Smooth muscle cell (in vitro differentiated cells): Measurements from ENCODE around the gene DCAF11. TPM values are rescaled to one million over a fixed set of nuclear protein-coding genes. Genes with fewer than 3 reads are reported as not detected.

ENCODE experiments used
- DNase-seq: peaks from one replicate; lab custom pipeline; 2025; ENCODE audit not compliant: unreplicated experiment; lab: John Stamatoyannopoulos, UW
- H2AFZ ChIP-seq: fragments of 200-600 bp; sonication (generic); 2 replicates; pipeline ENCODE4 v1.6.0; 2016; ENCODE audit warnings: antibody characterized with exemption, low read depth, mild to moderate bottlenecking
- H3F3A ChIP-seq: fragments of 200-600 bp; sonication (generic); 2 replicates; pipeline ENCODE4 v1.6.0; 2017; ENCODE audit warnings: antibody characterized with exemption, low read depth
- H3K27ac ChIP-seq: fragments of 200-600 bp; sonication (generic); 2 replicates; pipeline ENCODE4 v1.5.1; 2016; ENCODE audit warnings: low read depth, mild to moderate bottlenecking
- H3K27me3 ChIP-seq: fragments of 200-600 bp; sonication (generic); 2 replicates; pipeline ENCODE4 v1.6.1; 2016; ENCODE audit warnings: low read depth, mild to moderate bottlenecking
- H3K36me3 ChIP-seq: fragments of 200-600 bp; sonication (generic); 2 replicates; pipeline ENCODE4 v1.5.1; 2016; ENCODE audit warnings: low read depth
- H3K4me1 ChIP-seq: fragments of 200-600 bp; sonication (generic); 2 replicates; pipeline ENCODE4 v1.5.1; 2016; ENCODE audit warnings: low read depth
- H3K4me2 ChIP-seq: fragments of 200-600 bp; sonication (generic); 2 replicates; pipeline ENCODE4 v1.6.0; 2016; ENCODE audit warnings: mild to moderate bottlenecking
- H3K4me3 ChIP-seq: fragments of 200-600 bp; sonication (generic); 2 replicates; pipeline ENCODE4 v1.5.1; 2016; ENCODE audit warnings: mild to moderate bottlenecking
- H3K79me2 ChIP-seq: fragments of 200-600 bp; sonication (generic); 2 replicates; pipeline ENCODE4 v1.6.0; 2016; ENCODE audit warnings: low read depth, mild to moderate bottlenecking
- H3K9ac ChIP-seq: fragments of 200-600 bp; sonication (generic); 2 replicates; pipeline ENCODE4 v1.6.0; 2016; ENCODE audit warnings: low read depth
- H3K9me3 ChIP-seq: fragments of 200-600 bp; sonication (generic); replicated peaks from 2 replicates; pipeline ENCODE4 v1.5.1; 2016; ENCODE audit warnings: low read depth
- H4K20me1 ChIP-seq: fragments of 200-600 bp; sonication (generic); 2 replicates; pipeline ENCODE4 v1.6.0; 2016; ENCODE audit warnings: low read depth
- CTCF ChIP-seq: fragments of 200-600 bp; sonication (generic); IDR thresholded peaks from 2 replicates; pipeline ENCODE4 v1.5.1; 2017; ENCODE audit warnings: borderline replicate concordance, mild to moderate bottlenecking, antibody characterized with exemption; ENCODE audit not compliant: insufficient read depth, poor library complexity, severe bottlenecking
- WGBS: methylation state at CpG from one replicate; pipeline ENCODE4 v1.1.7; 2016; ENCODE audit warnings: low lambda C conversion rate; 5-methylcytosine and 5-hydroxymethylcytosine counted together
- polyA plus RNA-seq: library from polyadenylated mRNA; unstranded; fragments of >200 nt; fragmentation: Nextera tagmentation; extraction: Ambion mirVana; gene quantifications from 2 replicates; pipeline ENCODE4 v1.2.1, GENCODE V29; 2016
- total RNA-seq: library from RNA; depleted of rRNA; stranded (reverse); fragments of >200 nt; gene quantifications from 2 replicates; pipeline ENCODE4 v1.2.3, GENCODE V29; 2014

DCAF11 gene
- total and polyA plus RNA-seq, 2 experiments from 2014 or later, result 39.3 to 43.6 TPM

GRCh38 chr14:24146978-24147760 lies 32.6 kb downstream of the DCAF11 start, which contains the start of gene RNF31:
TSS of gene RNF31 (plus strand) at chr14:24147498. CDS start at chr14:24147699, 201 bp downstream.
- Histone ChIP-seq H3F3A (peaks cover 16% of the 10 kb centered on the region), H2AFZ (peak within 1 kb of the TSS; percentile 85), H3K4me2 (peak within 1 kb of the TSS; percentile 88), H3K9me3 (no peaks in the 10 kb centered on the region), H3K79me2 (peaks cover 24% of the 10 kb centered on the region), H4K20me1 (peaks cover 9% of the 10 kb centered on the region), H3K4me1 (peaks cover 15% of the 10 kb centered on the region), H3K27ac (peak within 1 kb of the TSS; percentile 93), H3K4me3 (peak within 1 kb of the TSS; percentile 86), H3K27me3 (no peaks in the 10 kb centered on the region), H3K36me3 (no peaks in the 10 kb centered on the region), H3K9ac (peak within 1 kb of the TSS; percentile 82)
- WGBS, result under 1% methylated on average over 37 of the region's 57 CpGs
- DNase-seq, result peak; percentile 93
- no peak for TF ChIP-seq CTCF

- H3K4me3 ChIP-seq, result peak overlapping the region; percentile 86
- no peak overlapping the region for H3K27ac ChIP-seq
- 14% methylated on average over 25 of the region's 29 CpGs for WGBS
- H2AFZ ChIP-seq, result peak overlapping the region; percentile 85
- H3K79me2 ChIP-seq, result peaks cover 24% of the 10 kb centered on the region
- H3K27me3 ChIP-seq, result no peaks in the 10 kb centered on the region
- H3K9ac ChIP-seq, result peak overlapping the region; percentile 76
- DNase-seq, result no peak
- no peak for TF ChIP-seq CTCF
- peaks cover 13% of the 10 kb centered on the region for H3F3A ChIP-seq
- H3K9me3 ChIP-seq, result no peaks in the 10 kb centered on the region
- H3K36me3 ChIP-seq, result no peaks in the 10 kb centered on the region
- peak overlapping the region; percentile 88 for H3K4me2 ChIP-seq
- H4K20me1 ChIP-seq, result peaks cover 9% of the 10 kb centered on the region
- H3K4me1 ChIP-seq, result peaks cover 15% of the 10 kb centered on the region
Measured at GRCh38 chr14:24147761-24148428, 33.3 kb downstream of the DCAF11 start.

GRCh38 chr14:24149302-24149969 lies 34.9 kb downstream of the DCAF11 start:
- TF ChIP-seq CTCF, result no peak
- Histone ChIP-seq H3K9ac (no peak overlapping the region), H3K36me3 (no peaks in the 10 kb centered on the region), H3K27me3 (no peaks in the 10 kb centered on the region), H4K20me1 (peaks cover 9% of the 10 kb centered on the region), H3K4me1 (peaks cover 15% of the 10 kb centered on the region), H3K79me2 (peaks cover 24% of the 10 kb centered on the region), H3K27ac (no peak overlapping the region), H2AFZ (no peak overlapping the region), H3K4me3 (no peak overlapping the region), H3K9me3 (no peaks in the 10 kb centered on the region), H3K4me2 (no peak overlapping the region), H3F3A (peaks cover 6% of the 10 kb centered on the region)
- 97% methylated on average over 3 of the region's 3 CpGs for WGBS
- no peak for DNase-seq
